AG09309 (cell line): ENCODE measurements around the gene COX7A2L.

Experiments
- DNase-seq: peaks from one replicate; pipeline ENCODE4 v3.0.0-alpha.2; 2010; ENCODE audit warnings: low read depth
- H3K4me3 ChIP-seq: 2 replicates; pipeline ENCODE4 v1.5.1; 2011; ENCODE audit warnings: mild to moderate bottlenecking, low read depth, low read length, moderate library complexity; ENCODE audit not compliant: control insufficient read depth
- TF ChIP-seq, protein P1 (sequence below): IDR thresholded peaks from 2 replicates; pipeline ENCODE4 v1.5.1; 2011; ENCODE audit warnings: mild to moderate bottlenecking, low read depth, low read length, inconsistent platforms; ENCODE audit not compliant: insufficient read depth, control insufficient read depth; ENCODE audit errors: missing control alignments

COX7A2L gene

DNA sequence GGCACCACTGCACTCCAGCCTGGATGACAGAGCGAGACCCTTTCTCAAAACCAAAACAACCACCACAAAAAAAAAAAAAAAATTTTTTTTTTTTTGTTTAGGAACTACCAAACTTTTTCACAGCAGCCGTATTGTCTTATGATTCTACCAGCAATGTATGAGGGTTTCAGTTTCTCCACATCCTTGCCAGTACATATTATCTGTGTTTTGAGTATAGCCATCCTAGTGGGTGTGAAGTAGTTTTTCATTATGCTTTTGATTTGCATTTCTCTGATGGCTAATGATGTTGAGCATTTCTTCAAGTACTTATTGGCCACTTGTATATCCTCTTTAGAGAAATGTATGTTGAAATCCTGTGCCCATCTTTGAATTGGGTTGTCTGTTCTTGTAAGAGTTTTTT is 51.7 kb downstream of the COX7A2L start:
- H3K4me3 ChIP-seq = no peak overlapping the region
- TF ChIP-seq, protein P1, sequence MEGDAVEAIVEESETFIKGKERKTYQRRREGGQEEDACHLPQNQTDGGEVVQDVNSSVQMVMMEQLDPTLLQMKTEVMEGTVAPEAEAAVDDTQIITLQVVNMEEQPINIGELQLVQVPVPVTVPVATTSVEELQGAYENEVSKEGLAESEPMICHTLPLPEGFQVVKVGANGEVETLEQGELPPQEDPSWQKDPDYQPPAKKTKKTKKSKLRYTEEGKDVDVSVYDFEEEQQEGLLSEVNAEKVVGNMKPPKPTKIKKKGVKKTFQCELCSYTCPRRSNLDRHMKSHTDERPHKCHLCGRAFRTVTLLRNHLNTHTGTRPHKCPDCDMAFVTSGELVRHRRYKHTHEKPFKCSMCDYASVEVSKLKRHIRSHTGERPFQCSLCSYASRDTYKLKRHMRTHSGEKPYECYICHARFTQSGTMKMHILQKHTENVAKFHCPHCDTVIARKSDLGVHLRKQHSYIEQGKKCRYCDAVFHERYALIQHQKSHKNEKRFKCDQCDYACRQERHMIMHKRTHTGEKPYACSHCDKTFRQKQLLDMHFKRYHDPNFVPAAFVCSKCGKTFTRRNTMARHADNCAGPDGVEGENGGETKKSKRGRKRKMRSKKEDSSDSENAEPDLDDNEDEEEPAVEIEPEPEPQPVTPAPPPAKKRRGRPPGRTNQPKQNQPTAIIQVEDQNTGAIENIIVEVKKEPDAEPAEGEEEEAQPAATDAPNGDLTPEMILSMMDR = no peak
- DNase-seq = no peak

DNA sequence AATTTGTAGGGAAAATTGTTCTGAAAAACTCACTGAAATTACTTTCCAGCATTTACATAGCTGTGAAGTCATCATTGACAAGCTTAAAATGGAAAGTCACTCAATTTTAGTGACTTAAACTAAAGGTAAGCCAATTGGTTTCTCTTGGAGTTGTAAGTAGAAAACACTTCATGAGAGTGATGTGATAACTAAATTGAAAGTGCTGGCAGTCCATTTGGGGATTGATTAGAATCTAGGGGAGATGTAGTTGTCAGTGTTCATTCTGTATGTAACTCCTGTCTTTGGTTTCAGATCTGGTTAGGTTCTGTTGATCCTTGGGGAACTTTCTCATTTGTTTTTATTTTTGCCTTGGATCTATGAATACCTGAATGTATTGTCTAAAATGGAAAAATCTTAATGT is 53.8 kb downstream of the COX7A2L start:
- H3K4me3 ChIP-seq = no peak overlapping the region
- DNase-seq = no peak
- TF ChIP-seq, protein P1 = no peak

DNA sequence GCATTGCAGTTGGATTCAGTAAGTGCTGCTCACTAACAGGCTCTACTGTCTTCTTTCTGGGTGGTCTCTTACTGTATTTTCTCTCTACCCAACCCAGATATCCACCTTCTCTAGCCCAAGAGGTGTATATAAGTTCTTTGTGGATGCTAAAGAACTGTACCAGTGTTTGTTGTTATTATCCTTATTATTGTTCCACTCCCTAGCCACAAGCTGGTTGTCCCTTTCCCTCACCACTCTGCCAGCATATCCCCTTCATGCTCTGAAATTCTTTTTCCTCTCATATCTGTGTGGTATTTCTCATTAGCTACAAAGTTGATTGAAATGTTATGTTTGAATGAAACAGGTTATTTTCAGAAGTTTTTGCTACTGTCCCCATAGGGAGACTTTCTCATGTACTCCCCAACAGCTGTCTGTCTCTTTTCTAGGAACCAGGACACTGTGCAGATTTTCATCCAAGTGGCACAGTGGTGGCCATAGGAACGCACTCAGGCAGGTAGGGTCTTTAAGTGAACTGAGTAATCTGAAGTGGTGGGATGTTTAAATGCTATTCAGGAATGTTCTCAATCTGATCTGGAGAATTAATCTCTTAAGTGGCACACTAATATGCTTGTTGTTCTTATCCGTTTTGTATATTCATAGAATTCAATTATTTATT is 56.8 kb downstream of the COX7A2L start:
- TF ChIP-seq, protein P1 = no peak
- no peak for DNase-seq
- no peak overlapping the region for H3K4me3 ChIP-seq

DNA sequence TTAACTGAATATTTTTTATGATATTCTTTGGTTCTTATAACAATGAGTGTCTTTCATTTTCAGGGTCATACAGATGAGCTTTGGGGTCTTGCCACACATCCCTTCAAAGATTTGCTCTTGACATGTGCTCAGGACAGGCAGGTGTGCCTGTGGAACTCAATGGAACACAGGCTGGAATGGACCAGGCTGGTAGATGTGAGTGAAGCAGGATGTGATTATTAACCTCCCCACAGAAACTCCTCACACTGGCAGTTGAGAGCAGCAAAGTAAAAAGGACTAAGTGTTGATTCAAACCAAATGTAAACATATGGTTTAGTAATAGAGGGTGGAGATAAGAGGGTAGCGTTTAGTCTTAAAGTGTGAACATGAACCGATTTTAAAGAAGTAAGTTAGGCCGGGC is 57.8 kb downstream of the COX7A2L start:
- H3K4me3 ChIP-seq = no peak overlapping the region
- no peak for DNase-seq
- TF ChIP-seq, protein P1 = no peak

DNA sequence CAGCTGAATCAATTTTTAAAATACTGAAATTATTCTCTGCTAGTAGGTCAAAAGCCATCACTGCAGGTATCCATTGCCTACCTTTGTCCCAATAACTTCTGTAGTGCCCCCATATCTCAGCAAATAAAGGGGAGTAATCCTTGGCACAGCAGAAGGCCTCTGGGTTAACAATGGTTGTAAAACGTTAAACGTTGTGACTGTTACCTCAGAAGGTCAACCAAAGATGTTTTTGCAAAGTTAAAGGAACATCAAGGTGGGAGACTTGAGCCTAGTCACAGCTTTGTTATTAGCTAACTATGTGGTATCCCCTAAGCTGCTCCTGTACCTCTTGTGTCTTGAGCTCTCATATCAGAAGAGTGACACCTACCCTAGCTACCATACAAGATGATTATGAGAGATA is 60.5 kb downstream of the COX7A2L start:
- no peak for DNase-seq
- no peak overlapping the region for H3K4me3 ChIP-seq
- TF ChIP-seq, protein P1 = no peak
